MG63 (cell line): ENCODE results near the gene PCDH15. TPM values are rescaled to one million over a fixed set of nuclear protein-coding genes. Genes with fewer than 3 reads are reported as not detected.

Experiments used
- DNase-seq: peaks from one replicate; pipeline ENCODE4 v3.0.0-alpha.2; 2020
- H3K27me3 ChIP-seq: fragments of 250-450 bp; sonication (Bioruptor Pico); 2 replicates; pipeline ENCODE4 v1.5.1; 2020; ENCODE audit warnings: mild to moderate bottlenecking, moderate library complexity
- H3K36me3 ChIP-seq: fragments of 250-450 bp; sonication (Bioruptor Pico); 2 replicates; pipeline ENCODE4 v1.5.1; 2020; ENCODE audit warnings: mild to moderate bottlenecking, moderate library complexity
- H3K4me3 ChIP-seq: fragments of 250-450 bp; sonication (Bioruptor Pico); 2 replicates; pipeline ENCODE4 v1.5.1; 2020; ENCODE audit warnings: mild to moderate bottlenecking, moderate library complexity
- H3K9me3 ChIP-seq: fragments of 250-450 bp; sonication (Bioruptor Pico); 2 replicates; pipeline ENCODE4 v1.5.1; 2020; ENCODE audit warnings: mild to moderate bottlenecking, moderate library complexity
- total RNA-seq: library from RNA; depleted of rRNA; stranded (reverse); fragments of >200 nt; shearing (Covaris generic); gene quantifications from 2 replicates; pipeline ENCODE4 v1.2.3, GENCODE V29; 2014; ENCODE audit warnings: low replicate concordance

Gene PCDH15
- total RNA-seq, 1 experiment from 2014 or later, result not detected

DNA sequence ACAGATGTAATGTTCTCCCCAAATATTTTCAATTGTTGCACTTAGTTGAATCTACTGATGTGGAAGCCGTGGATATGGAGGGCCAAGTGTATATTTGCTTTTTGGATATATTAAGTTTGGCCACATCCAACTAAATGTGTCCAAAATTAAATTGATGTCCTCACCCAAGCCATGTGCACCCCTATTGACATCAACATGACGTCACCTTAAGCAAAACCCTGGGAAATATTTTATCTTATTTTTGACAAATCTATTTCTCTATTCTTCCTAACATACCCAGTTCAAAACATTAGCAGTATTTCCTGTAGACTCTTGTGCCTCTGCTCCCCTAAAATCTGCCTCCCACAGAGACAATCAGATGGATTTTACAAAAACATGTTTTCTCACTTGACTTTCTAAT, 652.5 kb downstream of the PCDH15 start:
- H3K27me3 ChIP-seq, result no peaks in the 10 kb centered on the region
- H3K4me3 ChIP-seq, result no peak overlapping the region
- no peaks in the 10 kb centered on the region for H3K36me3 ChIP-seq
- no peak for DNase-seq
- H3K9me3 ChIP-seq, result no peaks in the 10 kb centered on the region

DNA sequence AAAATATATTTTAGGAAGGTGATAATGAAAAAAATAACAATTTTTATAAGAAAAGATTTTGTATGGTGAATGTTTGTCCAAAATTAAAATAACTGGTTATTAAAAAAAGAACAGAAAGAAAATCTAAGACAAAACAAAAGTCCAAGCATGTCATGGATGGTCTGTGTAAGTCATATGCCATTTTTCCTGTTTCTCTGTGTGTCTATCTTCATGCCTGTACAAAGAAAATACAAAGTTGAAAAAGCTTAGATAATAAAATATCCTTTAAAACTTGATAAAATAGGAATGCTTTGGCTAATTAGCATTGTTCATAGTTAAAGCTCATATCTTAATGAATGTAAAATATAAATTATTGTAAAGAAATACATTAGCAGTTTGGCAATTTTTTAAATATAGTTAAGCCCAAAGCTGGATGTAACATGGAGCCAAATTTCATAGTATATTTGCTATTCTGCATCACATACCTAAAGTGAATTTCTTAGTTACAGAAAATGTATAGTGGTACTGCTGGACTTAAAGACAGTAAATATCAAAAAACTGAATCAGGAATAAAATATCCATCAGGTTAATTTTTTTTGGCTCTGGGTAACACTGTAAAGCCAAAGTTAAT, 661.1 kb downstream of the PCDH15 start:
- DNase-seq, result no peak
- Histone ChIP-seq H3K36me3 (no peaks in the 10 kb centered on the region), H3K4me3 (no peak overlapping the region), H3K9me3 (peaks cover 8% of the 10 kb centered on the region; the same call in 1 of the 2 replicates), H3K27me3 (no peaks in the 10 kb centered on the region)

DNA sequence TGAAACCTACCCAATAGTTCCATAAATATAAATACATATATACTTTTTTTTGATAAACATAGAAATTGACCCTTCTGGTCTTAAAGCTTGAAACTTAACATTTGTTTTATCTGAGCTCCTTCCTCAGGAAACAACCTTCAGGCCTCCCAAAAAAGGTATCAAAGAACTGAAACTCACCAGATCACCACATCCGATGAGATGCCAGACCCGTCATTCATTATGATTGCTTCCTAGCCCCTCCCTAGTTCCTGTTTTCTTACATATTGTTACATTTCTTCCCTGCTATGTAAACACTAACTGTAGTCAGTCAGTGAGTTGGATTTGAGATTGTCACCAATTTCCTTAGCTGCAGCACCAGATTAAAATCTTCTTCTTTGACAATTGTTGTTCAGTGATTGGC, 663.6 kb downstream of the PCDH15 start:
- H3K36me3 ChIP-seq, result no peaks in the 10 kb centered on the region

DNA sequence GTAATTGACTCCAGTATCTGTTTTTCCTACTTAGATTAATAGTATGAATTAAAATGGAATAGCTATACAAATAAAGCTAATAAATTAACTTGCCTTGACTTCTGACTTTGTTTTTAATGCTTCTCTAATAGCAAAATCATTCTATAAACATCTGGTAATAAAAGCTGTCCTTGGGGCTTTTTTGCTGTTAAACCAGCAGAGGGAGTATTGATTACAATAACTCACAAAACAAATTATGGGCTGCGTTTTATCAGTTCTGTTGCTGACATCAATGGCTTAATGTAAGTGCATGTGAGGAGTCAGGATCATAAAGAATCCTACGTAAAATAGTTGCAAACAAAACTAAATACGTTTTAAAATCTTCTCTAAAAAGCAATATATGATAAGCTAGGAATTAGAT, 667.8 kb downstream of the PCDH15 start:
- no peaks in the 10 kb centered on the region for H3K9me3 ChIP-seq
- no peak overlapping the region for H3K4me3 ChIP-seq
- no peaks in the 10 kb centered on the region for H3K36me3 ChIP-seq
- H3K27me3 ChIP-seq, result no peaks in the 10 kb centered on the region
- DNase-seq, result no peak

More for the DNA sequence above, 663.6 kb downstream of the PCDH15 start:
- H3K4me3 ChIP-seq, result no peak overlapping the region
- peaks cover 8% of the 10 kb centered on the region; the same call in 1 of the 2 replicates for H3K9me3 ChIP-seq
- DNase-seq, result no peak
- H3K27me3 ChIP-seq, result no peaks in the 10 kb centered on the region

DNA sequence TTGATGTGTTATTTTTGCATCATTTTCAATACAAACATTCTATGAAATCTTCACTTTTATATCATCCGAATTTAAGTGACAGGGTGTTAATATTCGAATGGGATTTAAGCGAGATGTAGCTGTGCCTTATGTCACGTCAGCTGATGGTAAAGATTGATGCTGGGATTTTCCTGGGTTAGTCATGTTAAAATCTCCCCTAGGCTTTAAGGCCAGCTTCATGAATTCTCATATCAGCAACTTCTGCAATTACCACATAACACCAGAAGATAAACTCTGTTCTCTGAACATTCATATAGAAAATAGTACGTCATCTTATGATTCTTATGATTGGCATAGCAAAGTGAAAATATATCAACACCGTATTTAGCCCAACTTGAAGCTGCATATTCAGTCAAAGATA, 669.2 kb downstream of the PCDH15 start:
- Histone ChIP-seq H3K9me3 (no peaks in the 10 kb centered on the region), H3K4me3 (no peak overlapping the region), H3K27me3 (no peaks in the 10 kb centered on the region), H3K36me3 (no peaks in the 10 kb centered on the region)
- no peak for DNase-seq

DNA sequence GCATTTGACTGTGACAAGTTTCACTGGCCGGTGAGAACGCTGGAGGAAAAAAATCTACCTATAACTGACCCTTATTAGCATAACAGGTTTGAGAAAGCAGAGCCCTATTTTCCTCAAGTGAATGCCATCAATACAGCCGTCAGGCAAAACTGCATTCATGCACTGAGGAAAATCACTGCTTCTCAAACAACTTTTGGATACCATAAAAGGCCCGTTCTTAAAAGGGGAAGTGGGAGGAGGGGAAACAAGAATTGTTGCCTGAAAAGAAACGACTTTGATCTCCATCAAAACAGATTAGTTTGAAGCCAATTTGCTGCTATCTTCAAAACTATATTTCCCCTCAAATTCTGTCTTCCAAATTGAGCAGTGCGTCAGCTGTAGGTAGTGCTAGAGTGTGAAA, 670.6 kb downstream of the PCDH15 start:
- no peaks in the 10 kb centered on the region for H3K9me3 ChIP-seq
- DNase-seq, result no peak
- H3K27me3 ChIP-seq, result no peaks in the 10 kb centered on the region
- H3K36me3 ChIP-seq, result no peaks in the 10 kb centered on the region
- H3K4me3 ChIP-seq, result no peak overlapping the region

DNA sequence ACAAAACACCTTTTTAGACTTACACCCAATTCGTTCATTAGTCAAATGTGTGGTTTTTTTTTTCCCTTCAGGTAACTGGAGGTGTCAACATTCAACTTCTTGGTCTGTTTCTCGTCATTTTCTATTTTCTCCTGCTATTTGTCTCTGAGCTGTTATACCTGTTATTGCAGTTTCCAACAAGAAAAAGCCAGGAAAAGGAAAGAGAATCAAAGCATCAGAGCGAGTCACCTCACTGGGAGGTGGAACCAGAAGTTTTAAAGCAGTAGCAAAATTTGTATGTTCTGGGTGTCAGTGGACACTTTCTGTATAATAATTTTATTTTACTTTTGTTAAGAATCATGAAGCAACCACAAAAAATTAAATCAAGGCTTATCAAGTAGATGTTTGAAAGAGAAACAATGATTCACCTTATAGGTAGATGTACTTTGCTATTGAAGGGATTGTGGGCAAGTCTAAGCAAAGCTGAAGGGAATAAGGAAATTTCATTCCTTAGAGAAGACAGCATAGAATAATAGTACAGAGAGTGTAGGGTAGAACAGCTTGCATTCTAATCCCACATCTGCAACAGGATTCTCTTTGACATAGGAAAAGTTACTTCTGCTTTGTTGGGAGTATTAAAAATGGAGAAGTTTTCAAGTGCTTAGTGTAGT, 675.8 kb downstream of the PCDH15 start:
- no peaks in the 10 kb centered on the region for H3K27me3 ChIP-seq
- H3K4me3 ChIP-seq, result no peak overlapping the region
- no peaks in the 10 kb centered on the region for H3K9me3 ChIP-seq
- no peaks in the 10 kb centered on the region for H3K36me3 ChIP-seq
- no peak for DNase-seq

DNA sequence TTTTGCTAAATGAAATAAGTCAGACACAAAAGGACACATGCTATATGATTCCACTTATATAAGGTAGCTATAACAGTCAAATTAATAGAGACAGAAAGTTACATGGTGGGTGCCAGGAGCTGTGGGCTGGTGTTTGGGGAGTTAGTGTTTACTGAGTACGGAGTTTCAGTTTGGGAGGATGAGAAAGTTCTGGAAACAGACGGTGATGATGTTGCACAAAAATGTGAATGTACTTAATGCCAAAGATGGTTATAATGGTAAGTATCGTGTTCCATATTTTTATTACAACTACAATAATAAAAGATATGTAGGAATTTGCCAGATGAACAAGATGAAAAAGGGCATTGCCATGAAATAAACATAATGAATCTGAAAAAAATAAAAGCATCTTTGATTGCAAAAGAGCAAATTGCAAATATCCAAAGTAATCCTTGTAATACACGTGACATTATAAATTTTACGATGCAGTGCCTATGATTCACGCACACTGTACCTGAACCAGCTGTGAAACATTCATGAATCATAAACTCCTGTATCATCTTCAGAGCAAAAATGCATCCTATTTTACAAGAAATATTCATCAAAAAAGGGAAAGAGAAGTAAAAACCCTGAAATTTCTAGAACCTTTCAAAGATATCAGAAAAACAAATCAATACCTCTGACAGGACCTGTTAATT, 676.7 kb downstream of the PCDH15 start:
- H3K36me3 ChIP-seq, result no peaks in the 10 kb centered on the region
- H3K9me3 ChIP-seq, result no peaks in the 10 kb centered on the region
- no peaks in the 10 kb centered on the region for H3K27me3 ChIP-seq
- no peak overlapping the region for H3K4me3 ChIP-seq
- no peak for DNase-seq

DNA sequence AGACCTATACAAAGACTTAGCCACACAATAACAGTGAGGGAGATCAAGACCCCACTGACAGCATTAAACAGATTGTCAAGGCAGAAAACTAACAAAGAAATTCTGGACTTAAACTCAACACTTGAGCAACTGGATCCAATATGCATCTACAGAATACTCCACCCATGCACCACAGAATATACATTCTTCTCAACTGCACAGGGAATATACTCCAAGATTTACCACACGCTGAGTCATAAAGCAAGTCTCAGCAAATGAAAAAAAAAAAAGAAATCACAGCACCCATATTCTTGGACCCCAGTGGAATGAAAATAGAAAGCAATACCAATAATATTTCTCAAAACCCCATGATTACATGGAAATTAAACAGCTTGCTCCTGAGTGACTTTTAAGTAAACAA, 680.2 kb downstream of the PCDH15 start:
- H3K9me3 ChIP-seq, result no peaks in the 10 kb centered on the region
- H3K36me3 ChIP-seq, result no peaks in the 10 kb centered on the region
- H3K27me3 ChIP-seq, result no peaks in the 10 kb centered on the region
- DNase-seq, result no peak
- no peak overlapping the region for H3K4me3 ChIP-seq

DNA sequence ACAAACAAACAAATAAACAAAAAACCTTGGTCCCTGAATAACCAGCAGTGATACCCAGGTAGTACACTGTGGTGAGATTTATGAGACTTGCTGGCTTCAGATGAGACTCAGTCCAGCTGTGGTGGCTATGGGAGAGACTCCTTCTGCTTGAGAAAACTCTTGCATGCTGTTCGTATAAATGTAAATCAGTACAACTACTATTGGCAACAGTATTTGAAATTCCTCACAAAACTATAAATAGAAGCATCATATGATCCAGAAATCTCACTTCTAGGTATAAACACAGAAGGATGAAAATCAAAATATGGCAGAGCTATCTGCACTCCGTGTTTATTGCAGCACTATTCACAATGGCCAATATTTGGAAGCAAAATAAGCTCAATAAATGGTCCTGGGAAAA, 692.1 kb downstream of the PCDH15 start:
- Histone ChIP-seq H3K4me3 (no peak overlapping the region), H3K9me3 (no peaks in the 10 kb centered on the region), H3K36me3 (no peaks in the 10 kb centered on the region), H3K27me3 (no peaks in the 10 kb centered on the region; the same call in 1 of the 2 replicates)
- DNase-seq, result no peak

DNA sequence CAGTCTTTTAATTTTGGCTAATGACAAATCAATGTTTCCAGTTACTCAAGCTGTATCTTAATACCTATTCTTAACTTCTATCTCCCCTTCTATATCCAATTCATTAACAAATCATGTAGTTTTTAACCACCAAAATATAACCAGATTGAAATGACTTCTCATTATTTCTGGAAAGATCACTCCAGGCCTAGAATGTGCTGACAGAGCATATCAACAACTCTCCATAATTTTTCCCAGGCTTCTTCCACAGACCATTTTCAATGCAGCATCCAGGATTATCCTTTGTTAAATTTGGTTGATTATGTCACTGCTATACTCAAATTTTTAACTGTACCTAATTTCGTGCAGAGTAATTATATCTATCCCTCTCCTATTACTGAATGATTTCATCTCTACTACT, 704.1 kb downstream of the PCDH15 start:
- no peaks in the 10 kb centered on the region for H3K27me3 ChIP-seq
- no peaks in the 10 kb centered on the region for H3K9me3 ChIP-seq
- no peaks in the 10 kb centered on the region for H3K36me3 ChIP-seq
- DNase-seq, result no peak
- no peak overlapping the region for H3K4me3 ChIP-seq

DNA sequence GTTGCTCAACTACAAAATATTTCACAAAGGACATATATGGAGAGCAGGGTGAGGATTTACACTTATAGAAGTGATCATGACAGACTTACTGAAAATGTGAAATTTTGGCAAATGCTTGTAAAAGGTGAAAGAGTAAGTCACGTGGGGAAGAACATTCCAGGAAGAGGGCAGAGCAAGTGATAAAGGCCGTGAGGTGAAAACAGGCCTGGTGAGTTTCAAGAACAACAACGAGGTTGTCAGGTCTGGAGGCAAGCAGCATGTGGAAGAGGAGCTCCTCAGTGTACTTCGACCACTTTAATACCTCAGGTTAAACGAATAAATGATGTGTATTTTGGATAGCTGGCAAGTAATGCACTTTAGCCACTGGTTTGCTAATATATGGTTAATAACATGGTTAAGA, 706.7 kb downstream of the PCDH15 start:
- no peak for DNase-seq
- no peaks in the 10 kb centered on the region for H3K36me3 ChIP-seq
- H3K9me3 ChIP-seq, result no peaks in the 10 kb centered on the region
- no peaks in the 10 kb centered on the region for H3K27me3 ChIP-seq
- no peak overlapping the region for H3K4me3 ChIP-seq

DNA sequence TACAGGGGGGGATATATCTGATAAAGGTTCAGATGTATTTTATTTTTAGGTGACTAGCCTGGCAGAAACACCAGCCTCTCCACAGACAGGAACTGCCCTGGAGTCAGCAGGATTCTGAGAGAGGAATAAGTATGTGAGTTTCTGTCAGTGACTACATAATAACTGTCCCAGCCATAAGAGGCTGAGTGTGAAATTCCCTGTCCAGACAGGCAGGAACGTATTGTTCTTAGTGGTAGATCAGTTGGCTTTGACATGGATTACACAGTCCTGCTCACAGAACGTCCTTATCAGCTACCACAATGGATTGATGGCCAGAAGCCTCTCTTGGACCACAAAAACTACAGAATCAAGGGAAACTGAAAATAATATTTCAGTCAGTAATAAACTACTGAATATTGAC, 709.8 kb downstream of the PCDH15 start:
- DNase-seq, result no peak
- no peaks in the 10 kb centered on the region for H3K36me3 ChIP-seq
- no peaks in the 10 kb centered on the region for H3K27me3 ChIP-seq
- H3K4me3 ChIP-seq, result no peak overlapping the region
- no peaks in the 10 kb centered on the region for H3K9me3 ChIP-seq

DNA sequence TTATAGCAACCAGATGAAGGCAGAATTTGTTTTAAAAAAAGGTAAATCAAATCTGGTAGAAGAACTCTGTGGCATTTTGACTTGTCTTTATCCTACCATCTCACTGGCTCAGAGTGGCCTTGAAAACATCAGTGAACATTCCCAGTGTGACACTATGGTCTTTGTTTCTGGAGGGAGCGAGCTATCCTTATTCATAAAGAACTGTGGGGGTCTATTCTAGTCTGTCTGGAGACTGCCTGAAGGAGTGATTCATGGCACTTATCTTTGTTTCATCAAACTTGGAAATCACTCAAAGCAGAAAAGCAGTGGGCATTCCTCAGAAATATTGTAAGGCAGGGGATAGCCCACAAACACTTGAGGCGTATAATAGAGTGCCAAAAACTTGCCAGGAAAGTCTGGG, 719.1 kb downstream of the PCDH15 start:
- Histone ChIP-seq H3K9me3 (no peaks in the 10 kb centered on the region), H3K27me3 (no peaks in the 10 kb centered on the region), H3K4me3 (no peak overlapping the region), H3K36me3 (no peaks in the 10 kb centered on the region)
- DNase-seq, result no peak

DNA sequence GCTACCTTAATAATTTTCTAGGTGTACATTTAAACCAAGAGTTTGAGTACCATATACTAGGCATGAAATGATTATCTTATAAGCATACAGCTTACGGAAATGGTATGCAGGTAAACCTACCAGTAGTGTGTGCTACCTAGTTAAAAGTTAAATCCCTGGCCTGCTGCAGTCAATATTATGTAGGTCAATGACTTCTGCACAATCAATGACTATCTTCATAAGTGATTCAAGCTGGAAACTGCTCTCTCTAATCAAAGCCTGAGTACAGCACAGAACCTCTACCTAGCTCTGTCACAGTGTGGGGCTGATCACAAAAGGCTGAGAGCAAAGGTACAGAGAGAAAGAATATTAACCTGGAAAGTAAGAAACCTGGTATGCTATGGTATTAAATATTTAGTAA, 733.7 kb downstream of the PCDH15 start:
- Histone ChIP-seq H3K36me3 (no peaks in the 10 kb centered on the region), H3K9me3 (no peaks in the 10 kb centered on the region), H3K27me3 (no peaks in the 10 kb centered on the region), H3K4me3 (no peak overlapping the region)
- DNase-seq, result no peak

DNA sequence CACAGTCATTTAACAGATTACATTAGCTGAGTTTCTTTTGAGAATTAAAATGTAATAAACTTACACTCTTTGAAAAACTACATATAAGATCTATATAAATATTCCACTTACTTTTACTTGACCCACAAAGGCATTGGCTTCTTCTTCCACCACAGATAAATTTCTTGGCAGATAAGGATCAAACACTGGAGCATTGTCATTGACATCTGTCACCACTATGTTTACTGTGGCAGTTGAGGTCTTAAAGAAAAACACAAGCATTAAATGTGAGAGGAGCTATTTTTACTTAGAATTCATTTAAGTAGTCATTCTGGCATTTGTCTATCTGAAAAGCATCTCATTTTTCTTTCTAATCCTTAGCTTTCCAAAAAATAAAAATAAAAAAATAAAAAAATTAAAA, 734.4 kb downstream of the PCDH15 start:
- no peak overlapping the region for H3K4me3 ChIP-seq
- H3K27me3 ChIP-seq, result no peaks in the 10 kb centered on the region
- H3K36me3 ChIP-seq, result no peaks in the 10 kb centered on the region
- DNase-seq, result no peak
- H3K9me3 ChIP-seq, result no peaks in the 10 kb centered on the region

DNA sequence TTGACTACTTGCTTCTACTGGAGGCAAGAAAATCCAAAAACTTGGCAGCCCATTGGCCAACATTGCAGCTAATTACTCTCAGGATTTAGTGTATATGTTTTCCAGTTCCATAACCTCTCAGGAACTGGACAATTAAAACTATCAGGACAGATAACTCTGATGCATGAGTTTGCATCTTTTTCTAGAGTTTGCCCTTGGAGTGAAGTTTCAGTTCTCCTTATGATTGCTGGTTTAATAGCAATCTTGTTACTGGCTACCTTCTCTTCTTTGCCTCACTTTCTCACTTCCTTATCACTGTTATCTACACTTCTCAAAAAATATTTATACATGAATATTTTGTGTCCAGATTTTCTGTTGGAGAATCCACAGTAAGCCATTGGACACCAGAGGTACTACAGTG, 735.9 kb downstream of the PCDH15 start:
- Histone ChIP-seq H3K9me3 (no peaks in the 10 kb centered on the region), H3K36me3 (no peaks in the 10 kb centered on the region), H3K27me3 (no peaks in the 10 kb centered on the region), H3K4me3 (no peak overlapping the region)
- no peak for DNase-seq

DNA sequence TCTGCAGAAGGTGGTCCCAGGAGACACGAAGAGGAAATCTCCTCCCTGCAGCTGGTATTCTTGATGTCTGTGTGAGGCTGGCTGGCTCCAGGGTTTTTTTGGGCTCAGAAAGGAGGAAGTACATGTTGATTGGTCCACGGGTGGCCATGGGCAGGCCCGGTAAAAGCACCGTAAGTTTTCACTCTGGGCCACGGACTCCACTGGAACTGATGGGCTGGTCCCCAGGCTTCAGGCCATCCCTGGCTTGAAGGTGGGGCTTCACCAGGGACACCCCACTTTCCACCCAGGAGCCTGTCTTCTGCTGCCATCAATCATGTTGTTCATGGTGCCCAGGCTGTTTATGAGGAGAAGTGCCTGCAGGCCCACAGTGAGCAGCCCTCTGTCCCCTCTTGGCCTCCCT, 736.8 kb downstream of the PCDH15 start:
- H3K27me3 ChIP-seq, result no peaks in the 10 kb centered on the region
- no peak for DNase-seq
- no peaks in the 10 kb centered on the region for H3K9me3 ChIP-seq
- H3K36me3 ChIP-seq, result no peaks in the 10 kb centered on the region
- H3K4me3 ChIP-seq, result no peak overlapping the region
